ENCODE results near the gene IL22RA2. TPM values are rescaled to one million over a fixed set of nuclear protein-coding genes. Genes with fewer than 3 reads are reported as not detected.

Gene IL22RA2, protein sequence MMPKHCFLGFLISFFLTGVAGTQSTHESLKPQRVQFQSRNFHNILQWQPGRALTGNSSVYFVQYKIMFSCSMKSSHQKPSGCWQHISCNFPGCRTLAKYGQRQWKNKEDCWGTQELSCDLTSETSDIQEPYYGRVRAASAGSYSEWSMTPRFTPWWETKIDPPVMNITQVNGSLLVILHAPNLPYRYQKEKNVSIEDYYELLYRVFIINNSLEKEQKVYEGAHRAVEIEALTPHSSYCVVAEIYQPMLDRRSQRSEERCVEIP
- not detected in 2 replicates for total RNA-seq

DNA sequence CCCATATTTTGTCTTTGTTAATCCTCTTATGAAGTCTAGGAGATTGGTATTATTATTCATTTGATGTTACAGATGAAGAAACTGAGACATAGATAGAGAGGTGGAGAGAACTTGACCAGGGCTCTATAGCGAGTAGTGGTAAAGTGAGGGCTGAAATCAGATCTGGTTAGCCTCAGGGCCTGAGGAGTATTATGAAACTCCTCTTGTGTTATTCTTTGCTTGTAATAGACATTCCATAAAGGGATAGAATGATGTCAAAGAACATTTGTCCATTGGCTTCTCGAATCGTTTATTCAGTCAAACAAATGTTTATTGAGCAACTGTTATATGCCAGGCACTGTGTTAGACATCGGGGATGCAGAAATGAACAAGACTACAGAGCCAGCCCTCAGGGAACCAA, at the start of gene IL22RA2:
IL22RA2 (minus strand) TSS at position 144 of the 400 bp plus-strand sequence. CDS start 11,895 bp downstream, outside the sequence.

DNA sequence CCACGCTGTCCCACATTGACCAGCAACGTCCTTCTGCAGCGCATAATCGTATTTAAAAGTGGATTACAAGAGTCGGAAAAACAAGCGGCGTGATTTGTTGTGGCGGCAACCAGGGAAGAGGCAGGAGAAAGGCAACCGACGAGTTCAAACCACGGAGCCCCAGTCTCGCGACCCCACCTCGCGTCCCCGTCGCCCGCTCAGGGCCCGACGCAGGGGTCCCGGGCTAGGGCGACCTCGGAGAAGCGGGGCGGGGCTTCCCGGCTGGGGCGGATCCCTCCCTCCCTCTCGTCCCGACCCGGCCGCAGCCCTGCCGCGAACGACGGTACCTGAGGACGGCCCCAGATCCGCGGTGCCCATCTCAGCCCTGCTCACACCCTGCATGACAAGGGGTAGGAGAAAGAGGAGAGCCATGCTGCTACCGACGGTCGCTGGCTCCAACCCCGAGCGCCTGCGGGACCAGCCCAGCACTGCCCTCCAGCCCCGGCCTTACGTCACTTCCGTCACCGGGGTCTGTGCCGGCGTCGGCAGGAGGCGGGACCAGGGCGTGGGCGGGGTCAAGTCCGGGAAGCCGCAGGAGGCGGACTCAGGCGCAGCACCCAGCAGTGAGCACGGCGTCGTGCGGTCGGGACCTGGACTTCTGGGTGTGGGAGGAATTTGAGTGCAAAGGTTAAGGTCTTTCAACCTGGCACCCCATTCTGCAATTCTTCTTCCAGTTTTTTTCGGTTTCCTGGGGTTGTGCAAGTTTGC, 45.6 kb upstream of the IL22RA2 start, which contains the start of gene IFNGR1:
IFNGR1 (minus strand) TSS at position 469 of the 747 bp plus-strand sequence; CDS start at position 411, 58 bp downstream.

Other genes with a start within 250 kb of the IL22RA2 start
- gene IL20RA, start 128.7 kb downstream of the IL22RA2 start, total RNA-seq: 0.12 and 0.54 TPM in 2 replicates
- 86.3 and 88.7 TPM in 2 replicates for gene IFNGR1, start 45.7 kb upstream of the IL22RA2 start, total RNA-seq